Ovary (tissue), 3 donors: Measurements from ENCODE around the gene STXBP4.

Experiments used
- EP300 ChIP-seq: sonication (generic); formaldehyde crosslinking; IDR thresholded peaks from one replicate; pipeline ENCODE4 v1.6.1; 2017; ENCODE audit warnings: antibody characterized with exemption
- POLR2A ChIP-seq: fragments of 450-650 bp; IDR thresholded peaks from one replicate; pipeline ENCODE4 v1.6.1; 2017; ENCODE audit warnings: antibody characterized with exemption, mild to moderate bottlenecking, moderate library complexity
- TF ChIP-seq, protein P1 (sequence below), 3 donors: fragments of 450-650 bp in 2 of 3; fragments of 200-600 bp in 1 of 3; IDR thresholded peaks; one replicate each; pipeline versions ENCODE4 v1.5.1 to v1.8.0; 2016 to 2022; ENCODE audit warnings: antibody characterized with exemption in 3 of 3, mild to moderate bottlenecking in 1 of 3
- donor health status: DM: no; HTN: no; CAD: no.

DNA sequence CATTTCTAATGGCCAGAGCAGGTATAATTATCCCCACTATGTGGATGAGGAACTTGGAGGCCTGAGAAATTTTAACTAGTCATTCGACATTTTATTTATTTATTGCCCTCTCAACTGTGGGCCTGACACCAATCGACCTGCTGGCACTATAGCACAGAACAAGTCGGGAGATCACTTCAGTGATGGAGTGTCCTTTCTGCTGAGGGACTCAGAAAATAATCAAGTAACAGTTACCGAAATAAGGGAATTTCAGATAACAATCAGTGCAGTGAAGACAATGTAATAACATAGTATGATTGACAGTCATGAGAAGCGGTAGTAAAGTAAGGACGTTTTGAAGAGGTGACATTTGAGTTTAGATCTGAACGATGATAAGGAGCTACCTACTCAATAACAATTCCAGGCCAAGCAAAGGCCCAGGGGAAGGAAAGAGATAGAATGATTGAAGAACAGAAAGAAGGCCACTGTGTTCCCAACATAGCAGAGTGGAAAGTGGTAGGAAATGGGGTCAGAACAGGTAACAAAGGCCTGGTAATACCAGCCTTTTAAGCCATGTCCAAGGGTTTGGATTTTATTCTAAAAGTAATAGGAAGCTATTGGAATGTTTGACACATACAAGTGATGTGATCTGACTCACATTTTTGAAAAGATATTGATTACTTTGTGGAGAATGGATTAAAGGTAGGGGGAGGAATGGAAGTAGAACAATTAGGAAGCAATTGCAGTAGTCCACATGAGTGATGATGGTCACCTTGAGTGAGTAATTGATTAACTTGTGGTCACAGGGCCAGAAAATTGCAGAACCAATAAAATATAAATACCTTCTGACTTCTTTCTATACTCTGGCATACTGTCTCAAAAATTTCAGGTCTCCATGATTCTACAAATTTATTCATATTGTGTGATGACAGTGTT lies 1.4 kb downstream of the STXBP4 start:
- TF ChIP-seq POLR2A (no peak), EP300 (no peak)
- TF ChIP-seq, protein P1, sequence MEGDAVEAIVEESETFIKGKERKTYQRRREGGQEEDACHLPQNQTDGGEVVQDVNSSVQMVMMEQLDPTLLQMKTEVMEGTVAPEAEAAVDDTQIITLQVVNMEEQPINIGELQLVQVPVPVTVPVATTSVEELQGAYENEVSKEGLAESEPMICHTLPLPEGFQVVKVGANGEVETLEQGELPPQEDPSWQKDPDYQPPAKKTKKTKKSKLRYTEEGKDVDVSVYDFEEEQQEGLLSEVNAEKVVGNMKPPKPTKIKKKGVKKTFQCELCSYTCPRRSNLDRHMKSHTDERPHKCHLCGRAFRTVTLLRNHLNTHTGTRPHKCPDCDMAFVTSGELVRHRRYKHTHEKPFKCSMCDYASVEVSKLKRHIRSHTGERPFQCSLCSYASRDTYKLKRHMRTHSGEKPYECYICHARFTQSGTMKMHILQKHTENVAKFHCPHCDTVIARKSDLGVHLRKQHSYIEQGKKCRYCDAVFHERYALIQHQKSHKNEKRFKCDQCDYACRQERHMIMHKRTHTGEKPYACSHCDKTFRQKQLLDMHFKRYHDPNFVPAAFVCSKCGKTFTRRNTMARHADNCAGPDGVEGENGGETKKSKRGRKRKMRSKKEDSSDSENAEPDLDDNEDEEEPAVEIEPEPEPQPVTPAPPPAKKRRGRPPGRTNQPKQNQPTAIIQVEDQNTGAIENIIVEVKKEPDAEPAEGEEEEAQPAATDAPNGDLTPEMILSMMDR (IDR thresholded peaks at IDR 0.05): no peak
